SK-N-SH (cell line): ENCODE data around the gene ABCC4. TPM values are rescaled to one million over a fixed set of nuclear protein-coding genes. Genes with fewer than 3 reads are reported as not detected.
A peak's percentile ranks its signal among the peaks of the same experiment; 100 is the strongest.
"Not testable (repeated sequence)": the region's sequence is repeated elsewhere in the genome, so short reads cannot be mapped to it uniquely, and the experiment has no call there.

Experiments used
- CTCF ChIA-PET: fragments of 300-600, 350-600 bp; formaldehyde crosslinking; extraction: SDS; loops from one replicate; lab custom pipeline; 2021; lab: Yijun Ruan, JAX
- POLR2A ChIA-PET: fragments of 350-600 bp; sonication (Branson Sonifier 250); formaldehyde crosslinking; extraction: SDS; loops from one replicate; lab custom pipeline; 2020; ENCODE audit warnings: antibody characterized with exemption, inconsistent platforms; lab: Yijun Ruan, JAX
- DNase-seq: peaks from one replicate; pipeline ENCODE4 v3.0.0; 2012
- H2AFZ ChIP-seq: fragments of 200-600 bp; sonication (generic); 2 replicates; pipeline ENCODE4 v1.8.1; 2016; ENCODE audit warnings: antibody characterized with exemption, mild to moderate bottlenecking, low read depth
- H3F3A ChIP-seq: fragments of 200-600 bp; sonication (generic); replicated peaks from 2 replicates; pipeline ENCODE3; 2016; ENCODE audit warnings: antibody characterized with exemption, mild to moderate bottlenecking; ENCODE audit not compliant: insufficient read depth
- H3K27ac ChIP-seq, 2 experiments: fragments of 200-500 bp in 1 of 2; fragments of 200-600 bp in 1 of 2; sonication (Bioruptor generic) in 1 of 2; sonication (generic), shearing (Covaris generic) in 1 of 2; 2 replicates each; pipeline versions ENCODE4 v1.5.1 to v1.6.1; 2014 to 2016; ENCODE audit warnings: low read depth in 2 of 2, inconsistent platforms in 1 of 2, low read length in 1 of 2, mild to moderate bottlenecking in 1 of 2, mixed read lengths in 1 of 2
- H3K27me3 ChIP-seq: fragments of 200-600 bp; sonication (generic), shearing (Covaris generic); 2 replicates; pipeline ENCODE4 v1.6.1; 2016; ENCODE audit warnings: mixed run types; ENCODE audit not compliant: insufficient read depth
- H3K36me3 ChIP-seq, 2 experiments: fragments of 200-500 bp in 1 of 2; fragments of 200-600 bp in 1 of 2; sonication (Bioruptor generic) in 1 of 2; sonication (generic) in 1 of 2; replicated peaks in 1 of 2; 2 replicates each; pipeline versions ENCODE3 to v1.5.1; 2014 to 2016; ENCODE audit warnings: low read length in 1 of 2, mild to moderate bottlenecking in 1 of 2; ENCODE audit not compliant: insufficient read depth in 2 of 2, control insufficient read depth in 1 of 2
- H3K4me1 ChIP-seq, 2 experiments: fragments of 200-500 bp in 1 of 2; fragments of 200-600 bp in 1 of 2; sonication (Bioruptor generic) in 1 of 2; sonication (generic), shearing (Covaris generic) in 1 of 2; 2 replicates each; pipeline versions ENCODE4 v1.5.1 to v1.6.1; 2014 to 2016; ENCODE audit warnings: low read depth in 1 of 2, low read length in 1 of 2, mixed run types in 1 of 2; ENCODE audit not compliant: insufficient read depth in 2 of 2, control insufficient read depth in 1 of 2
- H3K4me2 ChIP-seq: fragments of 200-600 bp; sonication (generic), shearing (Covaris generic); 2 replicates; pipeline ENCODE4 v1.6.1; 2017; ENCODE audit warnings: mixed run types
- H3K4me3 ChIP-seq, 2 experiments: fragments of 200-500 bp in 1 of 2; fragments of 200-600 bp in 1 of 2; sonication (Bioruptor generic) in 1 of 2; sonication (generic), shearing (Covaris generic) in 1 of 2; 2 replicates each; pipeline versions ENCODE4 v1.5.1 to v1.8.1; 2014 to 2016; ENCODE audit warnings: low read depth in 2 of 2, inconsistent platforms in 1 of 2, low read length in 1 of 2, mild to moderate bottlenecking in 1 of 2, mixed read lengths in 1 of 2, moderate library complexity in 1 of 2
- H3K79me2 ChIP-seq: fragments of 200-600 bp; sonication (generic); 2 replicates; pipeline ENCODE4 v1.8.1; 2017; ENCODE audit warnings: mild to moderate bottlenecking; ENCODE audit not compliant: insufficient read depth
- H3K9ac ChIP-seq: fragments of 200-600 bp; sonication (generic); 2 replicates; pipeline ENCODE4 v1.6.1; 2017; ENCODE audit warnings: mixed run types
- H3K9me2 ChIP-seq: fragments of 200-600 bp; sonication (generic); 2 replicates; pipeline ENCODE4 v1.6.1; 2017; ENCODE audit warnings: mixed run types
- H3K9me3 ChIP-seq: fragments of 200-600 bp; sonication (generic); 2 replicates; pipeline ENCODE4 v1.6.1; 2017; ENCODE audit warnings: mixed run types, mild to moderate bottlenecking, moderate library complexity
- H4K20me1 ChIP-seq: fragments of 200-600 bp; sonication (generic); 2 replicates; pipeline ENCODE4 v1.6.1; 2017; ENCODE audit warnings: mild to moderate bottlenecking, mixed run types; ENCODE audit not compliant: insufficient read depth
- CHD2 ChIP-seq: fragments of 150-350 bp; IDR thresholded peaks from 2 replicates; pipeline ENCODE4 v1.6.1; 2018; ENCODE audit warnings: low read length; ENCODE audit not compliant: partially characterized antibody
- GABPA ChIP-seq: IDR thresholded peaks from 2 replicates; pipeline ENCODE4 v1.4.0; 2012; ENCODE audit warnings: low read depth, mild to moderate bottlenecking
- GATA2 ChIP-seq: sonication (generic); formaldehyde crosslinking; IDR thresholded peaks from 2 replicates; pipeline ENCODE4 v1.5.0; 2020; ENCODE audit warnings: mild to moderate bottlenecking, missing genetic modification reagents
- MXI1 ChIP-seq: IDR thresholded peaks from 2 replicates; pipeline ENCODE4 v1.6.1; 2012; ENCODE audit warnings: mild to moderate bottlenecking, low read depth, low read length, improper control_type of control experiment
- PBX3 ChIP-seq: IDR thresholded peaks from 2 replicates; pipeline ENCODE4; 2012
- RAD21 ChIP-seq: IDR thresholded peaks from 2 replicates; pipeline ENCODE4 v1.6.1; 2012; ENCODE audit warnings: mild to moderate bottlenecking, low read length
- WGBS: methylation state at CpG from one replicate; pipeline ENCODE4 v1.1.6; 2017; ENCODE audit warnings: low lambda C conversion rate; 5-methylcytosine and 5-hydroxymethylcytosine counted together
- polyA plus RNA-seq, 3 experiments: library from polyadenylated mRNA; depleted of rRNA; stranded (reverse); fragments of >200 nt; gene quantifications; 2 replicates each; pipeline ENCODE4 v1.2.3, GENCODE V29; 2012

ABCC4 gene
- polyA plus RNA-seq, 1 of the 3 experiments (the other 2 are of a cell fraction) = 7.8 TPM

GRCh38 chr13:95206116-95206515, 95.1 kb downstream of the ABCC4 start:
- H3K9me3 ChIP-seq = no peaks in the 10 kb centered on the region
- no peaks in the 10 kb centered on the region for H3K9me2 ChIP-seq
- no peak overlapping the region for H2AFZ ChIP-seq
- H3K9ac ChIP-seq = no peak overlapping the region
- H3K79me2 ChIP-seq = no peaks in the 10 kb centered on the region
- H3K4me1 ChIP-seq = peaks cover 0 to 9% of the 10 kb centered on the region in 2 experiments; a peak in 2 of 4 replicates
- no peak overlapping the region for H3K27ac ChIP-seq
- H3F3A ChIP-seq = no peaks in the 10 kb centered on the region
- ChIA-PET POLR2A (no interaction called here), CTCF (interaction anchor here (1.2 to 5.9 kb wide), 4 partner anchors 14 to 198 kb away, joined by 3 to 33 read pairs (median 8); no protein-coding TSS in a partner anchor)
- WGBS = 91% methylated on average over 4 of the region's 4 CpGs
- no peak overlapping the region for H3K4me2 ChIP-seq
- no peak overlapping the region for H3K4me3 ChIP-seq
- DNase-seq = no peak
- TF ChIP-seq MXI1 = no peak
- no peaks in the 10 kb centered on the region for H3K27me3 ChIP-seq
- H4K20me1 ChIP-seq = no peaks in the 10 kb centered on the region
- peaks cover 0 to 5% of the 10 kb centered on the region in 2 experiments for H3K36me3 ChIP-seq

- H3K4me2 ChIP-seq = no peak overlapping the region
- H3K36me3 ChIP-seq = peaks cover 0 to 5% of the 10 kb centered on the region in 2 experiments
- H3K4me3 ChIP-seq = no peak overlapping the region
- no peak overlapping the region for H2AFZ ChIP-seq
- no peaks in the 10 kb centered on the region for H3K79me2 ChIP-seq
- H3F3A ChIP-seq = no peaks in the 10 kb centered on the region
- no peak for DNase-seq
- CTCF ChIA-PET = interaction anchor here (1.1 to 5.9 kb wide), 7 partner anchors 12 to 274 kb away, joined by 3 to 33 read pairs (median 11); no protein-coding TSS in a partner anchor
- POLR2A ChIA-PET = no interaction called here
- H3K4me1 ChIP-seq = peaks cover 0 to 9% of the 10 kb centered on the region in 2 experiments; a peak in 2 of 4 replicates
- no peaks in the 10 kb centered on the region for H4K20me1 ChIP-seq
- H3K9me2 ChIP-seq = no peaks in the 10 kb centered on the region
- no peak overlapping the region for H3K9ac ChIP-seq
- no peaks in the 10 kb centered on the region for H3K9me3 ChIP-seq
- H3K27ac ChIP-seq = no peak overlapping the region
- 93% methylated on average over 7 of the region's 7 CpGs for WGBS
- TF ChIP-seq GABPA = no peak
- TF ChIP-seq PBX3 = no peak
- TF ChIP-seq, all 33 proteins: peak for 0
- H3K27me3 ChIP-seq = no peaks in the 10 kb centered on the region
These were observed 97.0 kb downstream of the ABCC4 start for GRCh38 chr13:95204231-95204765.

GRCh38 chr13:95201814-95202651, 99.2 kb downstream of the ABCC4 start:
- Histone ChIP-seq H3K79me2 (no peaks in the 10 kb centered on the region), H4K20me1 (no peaks in the 10 kb centered on the region), H3K27me3 (no peaks in the 10 kb centered on the region), H3F3A (no peaks in the 10 kb centered on the region), H3K27ac (no peak overlapping the region), H3K4me1 (peaks cover 0 to 6% of the 10 kb centered on the region in 2 experiments; a peak in 1 of 4 replicates), H3K9me2 (no peaks in the 10 kb centered on the region), H2AFZ (no peak overlapping the region), H3K9me3 (no peaks in the 10 kb centered on the region), H3K9ac (no peak overlapping the region), H3K4me3 (no peak overlapping the region), H3K4me2 (no peak overlapping the region), H3K36me3 (peaks cover 0 to 3% of the 10 kb centered on the region in 2 experiments)
- TF ChIP-seq RAD21 = peak; percentile 9; the same call in 1 of the 2 replicates
- no peak for TF ChIP-seq CHD2
- peak; percentile 37; the same call in 1 of the 2 replicates for TF ChIP-seq GATA2
- ChIA-PET CTCF (interaction anchor here (0.6 to 5.9 kb wide), 7 partner anchors 10 to 202 kb away, joined by 3 to 33 read pairs (median 7); no protein-coding TSS in a partner anchor), POLR2A (no interaction called here)
- DNase-seq = peak; percentile 14
- WGBS = 89% methylated on average over 12 of the region's 12 CpGs

- POLR2A ChIA-PET, H3K27me3 ChIP-seq, H3K27ac ChIP-seq, H3K9ac ChIP-seq, H3K4me1 ChIP-seq, H3K79me2 ChIP-seq, H4K20me1 ChIP-seq, H3K9me2 ChIP-seq, H3K36me3 ChIP-seq, DNase-seq, H2AFZ ChIP-seq, H3F3A ChIP-seq, H3K4me3 ChIP-seq, H3K4me2 ChIP-seq, H3K9me3 ChIP-seq: not testable (repeated sequence)
- 94% methylated on average over 13 of the region's 13 CpGs for WGBS
- CTCF ChIA-PET = interaction anchor here (3.7 to 5.9 kb wide), 2 partner anchors 8 to 11 kb away, joined by 32 to 33 read pairs; no protein-coding TSS in a partner anchor
These were observed 100.8 kb downstream of the ABCC4 start for GRCh38 chr13:95200386-95200957.
